Activated gamma-delta T cell (primary cell): ENCODE results near the gene NOC4L.
"Not testable (repeated sequence)": the region's sequence is repeated elsewhere in the genome, so short reads cannot be mapped to it uniquely, and the experiment has no call there.

ENCODE experiments used
- DNase-seq: peaks from one replicate; lab custom pipeline; 2025; lab: John Stamatoyannopoulos, UW
- total RNA-seq, 2 donors: gene quantifications; one replicate each; lab custom pipeline; 2026; lab: John Stamatoyannopoulos, UW

The NOC4L gene
- total RNA-seq = 16.4 to 16.7 reads per million in 2 donors

GRCh38 chr12:132144115-132144809, at the start of gene NOC4L, which contains the start of gene DDX51:
Gene NOC4L, plus strand, starts transcription at chr12:132144457. Its CDS starts 32 bp downstream, at chr12:132144489.
Gene DDX51, minus strand, starts transcription at chr12:132144319. Its CDS starts 23 bp downstream, at chr12:132144296.
- peak; percentile 95 for DNase-seq

GRCh38 chr12:132095520-132096409, 48.5 kb upstream of the NOC4L start:
- DNase-seq = no peak

- DNase-seq = no peak
These were observed 44.5 kb upstream of the NOC4L start for GRCh38 chr12:132099739-132100138.

- no peak for DNase-seq
These were observed 43.8 kb upstream of the NOC4L start for GRCh38 chr12:132100306-132101065.

- DNase-seq = no peak
These were observed 42.0 kb upstream of the NOC4L start for GRCh38 chr12:132102297-132102696.

- DNase-seq = not testable (repeated sequence)
These were observed 41.2 kb upstream of the NOC4L start for GRCh38 chr12:132103072-132103471.

GRCh38 chr12:132103542-132104308, 40.5 kb upstream of the NOC4L start:
- DNase-seq = no peak

GRCh38 chr12:132105467-132105866, 38.8 kb upstream of the NOC4L start:
- no peak for DNase-seq

- DNase-seq = no peak
These were observed 37.3 kb upstream of the NOC4L start for GRCh38 chr12:132106921-132107320.

- DNase-seq = no peak
These were observed 35.9 kb upstream of the NOC4L start for GRCh38 chr12:132108211-132108832.

GRCh38 chr12:132109741-132110140, 34.5 kb upstream of the NOC4L start:
- DNase-seq = no peak

- no peak for DNase-seq
These were observed 33.6 kb upstream of the NOC4L start for GRCh38 chr12:132110677-132111076.

GRCh38 chr12:132111654-132112304, 32.5 kb upstream of the NOC4L start:
- no peak for DNase-seq

GRCh38 chr12:132114667-132115066, 29.6 kb upstream of the NOC4L start:
- DNase-seq = no peak

GRCh38 chr12:132115500-132115899, 28.8 kb upstream of the NOC4L start:
- no peak for DNase-seq

GRCh38 chr12:132116709-132117557, 27.3 kb upstream of the NOC4L start:
- DNase-seq = no peak

GRCh38 chr12:132117558-132117875, 26.7 kb upstream of the NOC4L start:
- no peak for DNase-seq

GRCh38 chr12:132118876-132119275, 25.4 kb upstream of the NOC4L start:
- no peak for DNase-seq

- no peak for DNase-seq
These were observed 23.0 kb upstream of the NOC4L start for GRCh38 chr12:132121283-132121682.
